HUES64 (cell line): ENCODE measurements around the gene EHMT2.
A peak's percentile ranks its signal among the peaks of the same experiment; 100 is the strongest.
"Not testable (repeated sequence)": the region's sequence is repeated elsewhere in the genome, so short reads cannot be mapped to it uniquely, and the experiment has no call there.

Experiments used
- H3K27ac ChIP-seq: 2 replicates; pipeline ENCODE4 v1.7.0; 2013; ENCODE audit warnings: low read depth, low read length, inconsistent platforms
- H3K27me3 ChIP-seq: 2 replicates; pipeline ENCODE4 v1.6.1; 2013; ENCODE audit warnings: mild to moderate bottlenecking, low read length; ENCODE audit not compliant: insufficient read depth
- H3K36me3 ChIP-seq: 2 replicates; pipeline ENCODE4 v1.6.1; 2013; ENCODE audit warnings: mild to moderate bottlenecking, low read length; ENCODE audit not compliant: insufficient read depth
- H3K4me1 ChIP-seq: 2 replicates; pipeline ENCODE4 v1.6.1; 2013; ENCODE audit warnings: mild to moderate bottlenecking, low read length, moderate library complexity; ENCODE audit not compliant: insufficient read depth
- H3K4me3 ChIP-seq: 2 replicates; pipeline ENCODE4 v1.5.1; 2013; ENCODE audit warnings: mild to moderate bottlenecking, low read length, moderate library complexity
- H3K9ac ChIP-seq: 2 replicates; pipeline ENCODE4 v1.6.1; 2013; ENCODE audit warnings: mild to moderate bottlenecking, low read depth, low read length
- H3K9me3 ChIP-seq: 2 replicates; pipeline ENCODE4 v1.6.1; 2013; ENCODE audit warnings: low read depth, low read length; ENCODE audit not compliant: insufficient read depth
- WGBS: fragments of 150-250, 120-280 bp; methylation state at CpG from one replicate; pipeline ENCODE4 v1.1.7; 2013; ENCODE audit warnings: missing lambda C conversion rate; 5-methylcytosine and 5-hydroxymethylcytosine counted together

EHMT2 gene

GRCh38 chr6:31851980-31852718 is 45.3 kb downstream of the EHMT2 start:
- H3K27ac ChIP-seq, H3K4me3 ChIP-seq, H3K36me3 ChIP-seq, H3K4me1 ChIP-seq, H3K9me3 ChIP-seq, H3K27me3 ChIP-seq, H3K9ac ChIP-seq: not testable (repeated sequence)
- WGBS, result 90% methylated on average over 35 of the region's 35 CpGs

- H3K4me3 ChIP-seq, result no peak overlapping the region
- no peaks in the 10 kb centered on the region for H3K36me3 ChIP-seq
- no peak overlapping the region for H3K27ac ChIP-seq
- no peak overlapping the region for H3K9ac ChIP-seq
- WGBS, result 86% methylated on average over 2 of the region's 2 CpGs
- H3K27me3 ChIP-seq, result no peaks in the 10 kb centered on the region
- no peaks in the 10 kb centered on the region for H3K4me1 ChIP-seq
- peaks cover 7% of the 10 kb centered on the region; the same call in 1 of the 2 replicates for H3K9me3 ChIP-seq
These were observed 46.0 kb downstream of the EHMT2 start for GRCh38 chr6:31851485-31851832.

- Histone ChIP-seq H3K27ac (no peak overlapping the region), H3K4me3 (no peak overlapping the region), H3K36me3 (no peaks in the 10 kb centered on the region), H3K9ac (no peak overlapping the region), H3K4me1 (no peaks in the 10 kb centered on the region), H3K9me3 (peaks cover 7% of the 10 kb centered on the region; the same call in 1 of the 2 replicates), H3K27me3 (no peaks in the 10 kb centered on the region)
- 99% methylated on average over 2 of the region's 2 CpGs for WGBS
These were observed 46.6 kb downstream of the EHMT2 start for GRCh38 chr6:31850765-31851484.

DNA sequence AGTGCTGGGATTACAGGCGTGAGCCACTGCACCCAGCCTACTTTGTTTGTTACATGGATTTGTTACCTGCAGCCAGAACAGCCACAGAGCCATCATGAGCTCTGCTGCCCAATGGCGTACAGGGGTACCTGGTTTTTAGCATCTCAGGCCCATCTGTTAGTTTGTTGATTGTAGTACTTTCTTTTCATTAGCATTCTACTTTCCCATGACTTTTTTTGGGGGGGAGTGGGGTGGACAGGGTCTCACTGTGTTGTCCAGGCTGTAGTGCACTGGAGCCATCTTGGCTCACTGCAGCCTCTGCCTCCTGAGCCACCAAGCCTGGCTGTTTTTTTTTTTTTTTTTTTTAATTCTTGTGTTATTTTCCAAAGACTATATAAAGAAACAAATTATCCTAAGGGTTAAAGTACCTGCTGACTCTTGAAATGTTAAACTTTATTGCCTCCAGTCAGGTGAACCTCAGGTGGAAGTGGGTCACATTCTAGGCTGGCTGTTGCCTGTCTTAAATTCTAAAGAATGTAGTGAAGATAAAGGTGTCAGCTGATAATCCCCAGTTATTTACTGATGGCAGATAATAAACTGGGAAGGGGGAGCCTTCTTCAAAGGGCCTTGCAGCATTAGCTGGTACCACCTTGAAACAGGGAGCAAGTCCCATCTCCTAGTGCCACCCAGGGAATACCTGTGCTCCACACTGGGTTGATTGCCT is 50.1 kb downstream of the EHMT2 start:
- Histone ChIP-seq H3K36me3 (no peaks in the 10 kb centered on the region), H3K27me3 (no peaks in the 10 kb centered on the region), H3K9me3 (no peaks in the 10 kb centered on the region), H3K4me3 (no peak overlapping the region), H3K27ac (no peak overlapping the region), H3K9ac (no peak overlapping the region), H3K4me1 (no peaks in the 10 kb centered on the region)
- 88% methylated on average over 2 of the region's 2 CpGs for WGBS

DNA sequence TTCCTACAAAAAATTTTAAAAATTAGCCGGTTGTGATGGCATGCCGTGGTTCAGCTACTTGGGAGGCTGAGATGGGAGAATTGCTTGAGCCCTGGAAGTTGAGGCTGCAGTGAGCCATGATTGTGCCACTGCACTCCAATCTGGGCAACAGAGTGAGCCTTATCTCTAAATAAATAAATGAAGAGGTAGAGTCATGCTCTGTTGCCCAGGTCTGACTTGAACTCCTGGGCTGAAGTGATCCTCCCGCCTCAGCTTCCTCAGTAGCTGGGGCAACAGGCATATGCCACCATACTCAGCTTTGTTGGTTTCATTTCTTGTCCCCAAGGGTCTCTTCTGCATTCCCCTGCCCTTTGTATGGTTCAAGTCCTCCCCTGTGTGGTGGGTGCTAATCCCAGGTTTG is 53.0 kb downstream of the EHMT2 start:
- Histone ChIP-seq H3K9ac (no peak overlapping the region), H3K9me3 (no peaks in the 10 kb centered on the region), H3K4me3 (no peak overlapping the region), H3K4me1 (no peaks in the 10 kb centered on the region), H3K27ac (no peak overlapping the region), H3K27me3 (no peaks in the 10 kb centered on the region), H3K36me3 (peaks cover 14% of the 10 kb centered on the region)
- WGBS, result 100% methylated on average over 3 of the region's 3 CpGs

GRCh38 chr6:31842053-31842452 is 55.4 kb downstream of the EHMT2 start:
- Histone ChIP-seq H3K4me1 (peaks cover 5% of the 10 kb centered on the region), H3K9me3 (no peaks in the 10 kb centered on the region), H3K4me3 (no peak overlapping the region), H3K36me3 (peaks cover 39% of the 10 kb centered on the region), H3K27ac (no peak overlapping the region), H3K9ac (no peak overlapping the region), H3K27me3 (no peaks in the 10 kb centered on the region)
- WGBS, result 95% methylated on average over 9 of the region's 9 CpGs

DNA sequence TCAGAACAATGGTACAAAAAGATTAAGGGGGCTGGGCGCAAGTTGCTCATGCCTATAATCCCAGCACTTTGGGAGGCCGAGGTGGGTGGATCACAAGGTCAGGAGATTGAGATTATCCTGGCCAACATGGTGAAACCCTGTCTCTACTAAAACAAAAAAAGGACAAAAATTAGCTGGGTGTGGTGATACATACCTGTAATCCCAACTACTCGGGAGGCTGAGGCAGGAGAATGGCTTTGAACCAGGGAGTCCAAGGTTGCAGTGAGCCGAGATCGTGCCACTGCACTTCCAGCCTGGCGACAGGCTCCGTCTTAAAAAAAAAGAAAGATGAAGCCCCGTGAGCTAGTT is 57.7 kb downstream of the EHMT2 start:
- not testable (repeated sequence) for H3K27ac ChIP-seq, H3K9ac ChIP-seq, H3K9me3 ChIP-seq, H3K4me1 ChIP-seq, H3K27me3 ChIP-seq, H3K4me3 ChIP-seq
- peaks cover 55% of the 10 kb centered on the region for H3K36me3 ChIP-seq
- WGBS, result 94% methylated on average over 8 of the region's 8 CpGs

DNA sequence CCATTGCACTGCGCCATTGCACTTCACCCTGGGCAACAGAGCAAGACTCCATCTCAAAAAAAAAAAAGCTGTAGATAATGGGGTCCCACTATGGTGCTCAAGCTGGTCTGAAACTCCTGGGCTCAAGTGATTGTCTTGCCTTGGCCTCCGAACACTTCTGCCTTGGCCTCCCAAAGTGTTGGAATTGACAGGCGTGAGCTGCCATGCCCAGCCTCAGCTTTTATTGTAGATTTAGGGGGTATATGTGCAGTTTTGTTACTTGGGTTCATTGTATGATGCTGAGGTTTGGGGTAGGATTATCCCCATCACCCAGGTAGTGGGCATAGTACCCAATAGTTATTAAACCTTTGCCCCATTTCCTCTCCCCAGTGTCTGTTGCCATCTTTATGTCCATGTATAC is 58.5 kb downstream of the EHMT2 start:
- H3K9ac ChIP-seq, result no peak overlapping the region
- no peak overlapping the region for H3K27ac ChIP-seq
- peaks cover 9% of the 10 kb centered on the region for H3K4me1 ChIP-seq
- H3K27me3 ChIP-seq, result no peaks in the 10 kb centered on the region
- H3K9me3 ChIP-seq, result no peaks in the 10 kb centered on the region
- WGBS, result 98% methylated on average over 3 of the region's 3 CpGs
- H3K4me3 ChIP-seq, result peak overlapping the region; percentile 98; the same call in 1 of the 2 replicates
- peaks cover 55% of the 10 kb centered on the region for H3K36me3 ChIP-seq

DNA sequence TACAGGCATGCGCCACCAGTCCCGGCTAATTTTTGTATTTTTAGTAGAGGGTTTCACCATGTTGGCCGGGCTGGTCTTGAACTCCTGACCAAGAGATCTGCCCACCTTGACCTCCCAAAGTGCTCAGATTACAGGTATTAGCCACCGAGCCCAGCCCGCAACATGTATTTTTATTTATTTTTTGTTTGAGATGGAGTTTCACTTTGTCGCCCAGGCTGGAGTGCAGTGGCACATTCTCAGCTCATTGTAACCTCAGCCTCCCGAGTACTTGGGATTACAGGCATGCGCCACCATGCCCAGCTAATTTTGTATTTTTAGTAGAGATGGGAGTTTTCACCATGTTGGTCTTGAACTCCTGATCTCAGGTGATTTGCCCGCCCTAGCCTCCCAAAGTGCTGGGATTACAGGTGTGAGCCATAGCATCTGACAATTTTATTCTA is 59.4 kb downstream of the EHMT2 start:
- not testable (repeated sequence) for H3K4me1 ChIP-seq, H3K9me3 ChIP-seq, H3K27me3 ChIP-seq
- Histone ChIP-seq H3K9ac (peak overlapping the region; percentile 99), H3K4me3 (peak overlapping the region; percentile 98), H3K27ac (peak overlapping the region; percentile 97; the same call in 1 of the 2 replicates), H3K36me3 (peaks cover 55% of the 10 kb centered on the region)
- WGBS, result 93% methylated on average over 9 of the region's 9 CpGs

DNA sequence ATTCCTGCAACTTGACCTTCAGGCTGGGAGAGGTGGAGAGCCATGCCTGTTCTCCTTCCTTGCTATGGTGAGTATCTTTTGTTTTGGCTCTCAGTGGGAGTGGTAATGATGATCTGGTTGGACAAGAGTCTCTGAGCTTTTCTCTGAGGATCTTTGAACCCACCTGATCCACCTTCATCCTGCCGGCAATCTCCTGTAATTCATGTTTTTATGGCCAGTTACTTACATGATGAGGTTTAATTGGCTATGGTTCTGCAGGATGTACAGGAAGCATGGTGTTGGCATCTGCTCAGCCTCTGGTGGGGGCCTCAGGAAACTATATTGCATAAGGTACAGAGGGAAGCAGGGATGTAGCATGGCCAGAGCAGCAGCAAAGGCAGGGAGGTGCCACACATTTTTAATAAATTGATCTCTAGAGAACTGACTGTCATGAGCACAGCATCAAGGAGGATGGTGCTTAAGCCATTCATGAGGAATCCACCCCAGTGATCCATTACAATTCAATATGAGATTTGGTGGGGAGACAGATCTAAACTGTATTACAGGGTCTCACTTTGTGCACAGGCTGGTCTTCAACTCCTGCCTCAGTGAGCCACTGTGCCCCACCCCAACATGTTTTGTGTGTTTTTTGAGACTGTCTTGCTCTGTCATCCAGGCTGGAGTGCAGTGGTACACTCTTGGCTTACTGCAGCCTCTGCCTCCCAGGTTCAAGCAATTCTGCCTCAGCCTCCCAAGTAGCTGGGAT is 60.0 kb downstream of the EHMT2 start:
- Histone ChIP-seq H3K27me3 (no peaks in the 10 kb centered on the region), H3K4me1 (peaks cover 9% of the 10 kb centered on the region), H3K9ac (peak overlapping the region; percentile 99), H3K27ac (peak overlapping the region; percentile 97), H3K9me3 (no peaks in the 10 kb centered on the region), H3K4me3 (peak overlapping the region; percentile 98), H3K36me3 (peaks cover 55% of the 10 kb centered on the region)
- WGBS, result 79% methylated on average over 1 of the region's 1 CpG
